ENCODE data around the gene CAVIN3.

- TF ChIP-seq POLR2AphosphoS5 (IDR thresholded peaks at IDR 0.05) (no peak), CTCF (IDR thresholded peaks at IDR 0.05 in 8 of 11, conservative IDR thresholded peaks at IDR 0.05 in 3 of 11) (no peak)
Measured at GRCh38 chr11:6332066-6332465, 11.8 kb upstream of the CAVIN3 start.

Measured in spleen (tissue), 7 donors.